ENCODE results near the gene TTC33. TPM values are rescaled to one million over a fixed set of nuclear protein-coding genes. Genes with fewer than 3 reads are reported as not detected.

The TTC33 gene
- total and polyA plus RNA-seq, 2 of the 4 experiments (the other 2 are of a cell fraction): 3.1 to 8.1 TPM

GRCh38 chr5:40550481-40550880 lies 205.3 kb downstream of the TTC33 start (continued):
- TF ChIP-seq POLR2A (IDR thresholded peaks at IDR 0.05; ENCODE audit: low read depth, low read length): no peak

DNA sequence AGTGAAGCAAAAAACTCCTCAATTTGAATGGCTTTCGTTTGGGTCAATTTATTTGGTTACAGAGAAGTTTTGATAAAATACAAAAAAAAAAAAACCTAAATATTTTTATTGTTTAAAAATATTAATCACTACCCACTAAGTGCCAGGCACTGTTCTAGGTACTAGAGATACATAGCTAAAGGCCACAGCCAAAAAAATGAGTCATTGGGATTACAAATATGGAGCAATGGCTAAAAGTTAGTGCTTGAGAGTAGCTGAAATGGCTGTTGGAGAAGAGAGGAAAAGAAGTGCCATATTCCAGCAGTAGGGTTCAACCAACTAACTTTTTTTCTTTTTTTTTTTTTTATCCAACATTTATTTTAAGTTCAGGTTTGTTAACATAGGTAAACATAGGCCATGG lies 206.1 kb downstream of the TTC33 start:
- Histone ChIP-seq H3K79me1 (ENCODE audit: low read depth in 1 of 2, low read length in 2 of 2) (no peaks in the 10 kb centered on the region), H3K4me1 (ENCODE audit: control insufficient read depth, insufficient read depth, low read length) (peaks cover 10% of the 10 kb centered on the region), H3K4me3 (ENCODE audit: insufficient read depth, low read depth, low read length) (no peak overlapping the region), H2BK15ac (ENCODE audit: low read depth, low read length) (no peak overlapping the region), H3K18ac (ENCODE audit: low read depth, low read length) (no peak overlapping the region), H3K4ac (ENCODE audit: low read depth, low read length) (no peak overlapping the region), H2BK5ac (ENCODE audit: low read depth, low read length, poor library complexity, severe bottlenecking) (no peak overlapping the region), H2AK5ac (ENCODE audit: low read depth, low read length) (no peak overlapping the region), H3K27me3 (ENCODE audit: control insufficient read depth, insufficient read depth, low read length) (no peaks in the 10 kb centered on the region), H3K9me1 (ENCODE audit: insufficient read depth, low read length) (peaks cover 7% of the 10 kb centered on the region), H3K9me3 (ENCODE audit: control insufficient read depth, insufficient read depth, low read length) (no peaks in the 10 kb centered on the region), H3K14ac (replicated peaks; ENCODE audit: low read depth, low read length) (no peak overlapping the region), H4K5ac (ENCODE audit: low read depth, low read length) (no peak overlapping the region), H3K23ac (ENCODE audit: low read depth, low read length) (no peak overlapping the region), H3K27ac (ENCODE audit: insufficient read depth, low read length) (no peak overlapping the region), H4K20me1 (ENCODE audit: insufficient read depth, low read length) (no peaks in the 10 kb centered on the region), H2BK20ac (ENCODE audit: low read depth, low read length) (no peak overlapping the region), H4K91ac (ENCODE audit: insufficient read depth, low read depth, low read length) (no peak overlapping the region), H3K56ac (ENCODE audit: extremely low read depth, insufficient read depth, low read length) (no peak overlapping the region), H4K8ac (ENCODE audit: low read depth in 2 of 2, low read length in 2 of 2) (no peak overlapping the region), H2BK120ac (ENCODE audit: low read depth, low read length) (no peak overlapping the region), H3K4me2 (ENCODE audit: low read depth, low read length) (no peak overlapping the region), H2AK9ac (replicated peaks; ENCODE audit: low read depth, low read length, poor library complexity) (no peak overlapping the region), H3K9ac (ENCODE audit: low read depth, low read length) (no peak overlapping the region), H3K36me3 (ENCODE audit: control insufficient read depth, insufficient read depth, low read length) (no peaks in the 10 kb centered on the region), H2AFZ (replicated peaks; ENCODE audit: low read length, poor library complexity) (no peak overlapping the region)
- intact Hi-C loops (cut with micrococcal nuclease) (no loop called here), dilution Hi-C loops (cut with HindIII; ENCODE audit: low sequenced_read_pairs, unreplicated experiment) (no loop called here), in situ Hi-C loops (cut with MboI; ENCODE audit: low sequenced_read_pairs) (no loop called here)
- TF ChIP-seq, protein P1, sequence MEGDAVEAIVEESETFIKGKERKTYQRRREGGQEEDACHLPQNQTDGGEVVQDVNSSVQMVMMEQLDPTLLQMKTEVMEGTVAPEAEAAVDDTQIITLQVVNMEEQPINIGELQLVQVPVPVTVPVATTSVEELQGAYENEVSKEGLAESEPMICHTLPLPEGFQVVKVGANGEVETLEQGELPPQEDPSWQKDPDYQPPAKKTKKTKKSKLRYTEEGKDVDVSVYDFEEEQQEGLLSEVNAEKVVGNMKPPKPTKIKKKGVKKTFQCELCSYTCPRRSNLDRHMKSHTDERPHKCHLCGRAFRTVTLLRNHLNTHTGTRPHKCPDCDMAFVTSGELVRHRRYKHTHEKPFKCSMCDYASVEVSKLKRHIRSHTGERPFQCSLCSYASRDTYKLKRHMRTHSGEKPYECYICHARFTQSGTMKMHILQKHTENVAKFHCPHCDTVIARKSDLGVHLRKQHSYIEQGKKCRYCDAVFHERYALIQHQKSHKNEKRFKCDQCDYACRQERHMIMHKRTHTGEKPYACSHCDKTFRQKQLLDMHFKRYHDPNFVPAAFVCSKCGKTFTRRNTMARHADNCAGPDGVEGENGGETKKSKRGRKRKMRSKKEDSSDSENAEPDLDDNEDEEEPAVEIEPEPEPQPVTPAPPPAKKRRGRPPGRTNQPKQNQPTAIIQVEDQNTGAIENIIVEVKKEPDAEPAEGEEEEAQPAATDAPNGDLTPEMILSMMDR (conservative IDR thresholded peaks at IDR 0.05; ENCODE audit: low read depth, low read length): no peak
- TF ChIP-seq, protein P2, sequence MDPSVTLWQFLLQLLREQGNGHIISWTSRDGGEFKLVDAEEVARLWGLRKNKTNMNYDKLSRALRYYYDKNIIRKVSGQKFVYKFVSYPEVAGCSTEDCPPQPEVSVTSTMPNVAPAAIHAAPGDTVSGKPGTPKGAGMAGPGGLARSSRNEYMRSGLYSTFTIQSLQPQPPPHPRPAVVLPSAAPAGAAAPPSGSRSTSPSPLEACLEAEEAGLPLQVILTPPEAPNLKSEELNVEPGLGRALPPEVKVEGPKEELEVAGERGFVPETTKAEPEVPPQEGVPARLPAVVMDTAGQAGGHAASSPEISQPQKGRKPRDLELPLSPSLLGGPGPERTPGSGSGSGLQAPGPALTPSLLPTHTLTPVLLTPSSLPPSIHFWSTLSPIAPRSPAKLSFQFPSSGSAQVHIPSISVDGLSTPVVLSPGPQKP (IDR thresholded peaks at IDR 0.05; ENCODE audit: borderline replicate concordance, low read depth, low read length): no peak
- no peak for TF ChIP-seq FOS (IDR thresholded peaks at IDR 0.05; ENCODE audit: low read depth, low read length)
- no peak for TF ChIP-seq MAFK (IDR thresholded peaks at IDR 0.05; ENCODE audit: low read depth, low read length)
- TF ChIP-seq BHLHE40 (IDR thresholded peaks at IDR 0.05; ENCODE audit: low read depth, low read length): no peak
- TF ChIP-seq MXI1 (IDR thresholded peaks at IDR 0.05; ENCODE audit: borderline replicate concordance, low read depth, low read length): no peak
- TF ChIP-seq POLR2A (IDR thresholded peaks at IDR 0.05; ENCODE audit: low read depth, low read length): no peak
- TF ChIP-seq RCOR1 (IDR thresholded peaks at IDR 0.05; ENCODE audit: insufficient replicate concordance, low read length): no peak
- no peak for TF ChIP-seq USF2 (IDR thresholded peaks at IDR 0.05; ENCODE audit: low read depth, low read length)
- no peak for TF ChIP-seq MAZ (IDR thresholded peaks at IDR 0.05; ENCODE audit: borderline replicate concordance, low read depth, low read length)
- TF ChIP-seq CHD1 (IDR thresholded peaks at IDR 0.05; ENCODE audit: low read depth, low read length): no peak
- TF ChIP-seq RFX5 (IDR thresholded peaks at IDR 0.05; ENCODE audit: low read depth, low read length): no peak
- TF ChIP-seq CEBPB (IDR thresholded peaks at IDR 0.05; ENCODE audit: low read depth, low read length): no peak
- TF ChIP-seq NFE2L2 (IDR thresholded peaks at IDR 0.05; ENCODE audit: low read depth, low read length): no peak
- no peak for TF ChIP-seq RAD21 (IDR thresholded peaks at IDR 0.05; ENCODE audit: low read length)
- POLR2A ChIA-PET (ENCODE audit: unreplicated experiment): no interaction called here
- CTCF ChIA-PET: no interaction called here
- no TSS peak for BruUV-seq (replicated peaks)
- no CpG with 5 or more reads among the region's 1 CpG for WGBS, 2 experiments (ENCODE audit: extremely low coverage in 2 of 2, insufficient read length in 1 of 2)
- ATAC-seq (ENCODE audit: low read depth) (no peak), DNase-seq (no peak)

Data from IMR-90 (cell line).